ENCODE data around the gene GALNT12.

Gene GALNT12

GRCh38 chr9:98882569-98882923 is 75.1 kb downstream of the GALNT12 start:
- DNase-seq: no peak

- DNase-seq: no peak
Measured at GRCh38 chr9:98883276-98883675, 75.8 kb downstream of the GALNT12 start.

- no peak for DNase-seq
Measured at GRCh38 chr9:98884849-98885248, 77.4 kb downstream of the GALNT12 start.

DNA sequence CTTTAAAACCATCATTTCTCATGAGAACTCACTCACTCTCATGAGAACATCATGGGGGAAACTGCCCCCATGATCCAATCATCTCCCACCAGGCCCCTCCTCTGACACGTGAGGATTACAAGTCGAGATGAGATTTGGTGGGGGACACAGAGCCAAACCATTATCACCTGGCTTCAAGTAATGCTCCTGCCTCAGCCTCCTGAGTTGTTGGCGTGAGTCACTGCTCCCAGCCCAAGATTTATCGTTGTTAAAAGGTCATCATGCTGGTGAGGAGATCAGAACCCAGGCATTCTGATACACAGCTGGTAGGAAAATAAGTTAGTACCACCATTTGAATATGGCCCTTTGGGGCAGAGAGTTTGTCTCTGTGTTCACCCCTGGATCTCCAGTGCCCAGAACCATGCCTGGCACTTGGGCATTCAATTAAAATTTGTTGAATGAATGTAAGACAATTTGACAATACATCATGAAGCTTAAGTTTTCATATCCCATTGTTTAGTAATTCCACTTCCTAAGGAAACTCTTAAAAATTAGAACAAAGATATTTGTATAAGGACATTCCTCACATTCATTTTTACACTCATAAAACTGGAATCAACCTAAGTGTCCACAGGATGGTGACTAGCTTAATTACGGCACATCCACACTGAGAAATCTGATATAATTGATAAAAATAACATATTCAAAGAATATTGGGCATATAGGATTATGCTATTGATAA is 78.3 kb downstream of the GALNT12 start:
- no peak for DNase-seq

- DNase-seq: no peak
Measured at GRCh38 chr9:98886691-98887229, 79.3 kb downstream of the GALNT12 start.

DNA sequence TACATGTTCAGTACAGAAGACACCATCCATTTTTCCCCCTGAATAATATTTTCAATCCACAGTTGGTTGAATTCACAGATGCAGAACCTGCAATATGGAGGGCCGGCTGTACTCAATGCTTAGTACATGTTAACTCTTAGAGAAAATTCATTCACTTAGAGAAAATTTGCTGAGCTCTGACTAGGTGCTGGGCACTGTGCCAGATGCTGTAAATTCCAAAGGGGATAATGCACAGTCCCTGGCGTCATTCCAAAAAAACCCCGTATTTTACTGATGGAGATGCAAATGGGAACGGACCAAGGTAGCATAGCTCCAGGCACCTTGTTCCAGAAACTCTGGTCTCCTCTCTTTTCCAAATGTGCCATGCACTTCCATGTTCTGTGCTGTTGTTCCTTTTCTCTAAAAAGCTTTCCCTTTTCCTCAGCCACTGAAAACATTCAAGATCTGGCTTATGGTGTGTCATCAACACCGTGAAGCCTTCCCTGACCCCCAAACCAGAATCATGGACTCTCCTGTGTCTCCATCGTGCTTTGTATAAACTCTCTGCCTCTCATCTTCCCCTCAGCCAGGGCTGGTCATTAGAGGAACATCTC is 80.5 kb downstream of the GALNT12 start:
- no peak for DNase-seq

- DNase-seq: no peak
Measured at GRCh38 chr9:98888801-98889421, 81.4 kb downstream of the GALNT12 start.

GRCh38 chr9:98890256-98890655 is 82.8 kb downstream of the GALNT12 start:
- DNase-seq: no peak

DNA sequence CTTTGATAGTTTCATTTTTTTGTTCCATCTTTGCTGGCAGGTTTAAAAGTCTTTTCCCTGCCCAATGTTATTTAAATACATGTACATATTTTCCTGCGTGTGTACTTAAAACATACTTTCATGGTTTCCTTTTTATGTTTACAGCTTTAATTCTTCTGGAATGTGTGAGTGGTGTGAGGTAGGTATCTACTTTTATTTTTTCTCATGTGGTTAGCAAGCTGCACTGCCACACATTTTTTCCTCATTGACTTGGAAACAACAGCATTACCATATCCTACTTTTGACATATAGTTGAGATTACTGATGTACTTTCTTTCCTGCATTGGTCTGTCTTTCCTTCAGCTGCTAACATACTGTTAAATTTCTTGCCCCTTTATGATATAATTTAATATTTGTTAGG is 84.8 kb downstream of the GALNT12 start:
- no peak for DNase-seq

DNA sequence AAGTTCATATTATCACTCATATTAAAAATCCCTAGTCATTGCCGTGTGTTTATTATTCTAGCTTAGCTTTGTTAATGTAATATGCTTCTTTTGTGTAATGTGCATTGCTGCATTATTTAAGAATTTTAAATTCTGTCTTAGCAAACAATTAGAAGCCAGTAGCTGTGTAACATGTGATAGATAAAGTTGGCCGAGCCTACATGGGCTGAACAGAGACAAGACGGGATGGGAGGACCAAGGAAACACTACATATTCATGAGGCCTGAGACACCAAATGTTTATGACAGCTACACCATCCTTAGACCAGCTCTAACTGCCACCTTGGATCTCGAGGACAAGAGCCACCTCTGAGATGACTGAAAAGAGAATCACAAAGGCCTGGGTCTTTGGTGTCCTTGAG is 85.2 kb downstream of the GALNT12 start:
- DNase-seq: no peak

- DNase-seq: no peak
Measured at GRCh38 chr9:98894171-98894570, 86.7 kb downstream of the GALNT12 start.

- DNase-seq: no peak
Measured at GRCh38 chr9:98894761-98895160, 87.3 kb downstream of the GALNT12 start.

GRCh38 chr9:98896632-98897031 is 89.2 kb downstream of the GALNT12 start:
- DNase-seq: no peak

DNA sequence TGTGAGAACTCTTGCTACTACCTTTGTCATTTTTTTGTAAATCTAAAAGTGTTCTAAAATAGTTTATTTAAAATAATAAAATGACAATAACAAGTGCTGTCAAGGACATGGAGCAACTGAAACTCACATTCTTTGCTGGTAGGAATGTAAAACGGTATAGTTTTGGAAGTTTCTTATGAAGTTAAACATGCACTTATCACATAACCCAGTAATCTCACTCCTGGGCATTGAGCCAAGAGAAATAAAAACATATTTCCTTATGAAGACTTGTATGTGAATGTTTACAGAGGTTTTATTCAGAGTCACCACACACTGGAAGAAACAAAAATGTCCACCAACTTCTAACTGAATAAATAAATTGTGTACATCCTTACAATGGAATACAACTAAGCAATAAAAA is 90.3 kb downstream of the GALNT12 start:
- no peak for DNase-seq

DNA sequence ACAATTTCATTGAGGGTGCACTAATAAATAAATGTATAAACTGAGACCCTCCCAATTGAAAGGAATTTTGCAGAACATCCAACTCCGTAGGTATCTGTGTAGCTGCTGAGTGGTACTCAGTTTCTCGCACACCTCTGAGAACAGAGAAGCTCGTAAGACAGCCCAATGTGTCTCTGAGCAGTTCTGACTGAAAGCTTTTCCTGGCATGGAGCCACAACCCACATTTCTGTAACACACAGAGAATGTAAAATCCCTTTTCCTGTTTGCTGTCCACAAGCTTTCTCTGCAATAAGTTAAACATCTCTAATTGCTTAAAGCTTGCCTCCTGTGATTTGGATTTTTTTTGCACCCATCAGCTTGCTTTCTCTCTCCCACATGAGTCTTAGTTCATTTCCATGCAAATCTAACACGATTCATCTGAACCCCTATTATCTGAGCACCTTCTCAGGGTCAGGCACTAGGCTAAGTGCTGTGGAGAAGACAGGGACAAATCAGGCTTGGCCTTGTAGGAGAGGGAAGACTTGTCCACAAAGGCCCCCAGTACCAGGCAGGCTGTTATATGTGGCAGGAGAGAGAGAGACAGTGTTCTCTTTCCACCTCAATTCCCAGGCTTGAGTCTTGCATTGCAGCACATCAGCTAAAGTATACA is 92.1 kb downstream of the GALNT12 start:
- DNase-seq: no peak

All from NCI-H1930 (cell line).